ENCODE measurements around the gene UPF1.

UPF1 gene

GRCh38 chr19:18862976-18863842 is 31.4 kb downstream of the UPF1 start:
- H3K4me3 ChIP-seq (ENCODE audit: low read length): no peak overlapping the region
- no peak for TF ChIP-seq CTCF (conservative IDR thresholded peaks at IDR 0.05; ENCODE audit: low read length)
- DNase-seq (ENCODE audit: low read depth): no peak

- DNase-seq (ENCODE audit: low read depth): no peak
- TF ChIP-seq CTCF (conservative IDR thresholded peaks at IDR 0.05; ENCODE audit: low read length): no peak
- no peak overlapping the region for H3K4me3 ChIP-seq (ENCODE audit: low read length)
Observed at GRCh38 chr19:18863843-18864362, 32.1 kb downstream of the UPF1 start.

- DNase-seq (ENCODE audit: low read depth): no peak
- no peak overlapping the region for H3K4me3 ChIP-seq (ENCODE audit: low read length)
- no peak for TF ChIP-seq CTCF (conservative IDR thresholded peaks at IDR 0.05; ENCODE audit: low read length)
Observed at GRCh38 chr19:18865106-18865972, 33.6 kb downstream of the UPF1 start.

- peak; percentile 67 for TF ChIP-seq CTCF (conservative IDR thresholded peaks at IDR 0.05; ENCODE audit: low read length)
- DNase-seq (ENCODE audit: low read depth): peak; percentile 40
Observed at GRCh38 chr19:18865973-18866799, 34.4 kb downstream of the UPF1 start.

GRCh38 chr19:18866800-18867123 is 35.0 kb downstream of the UPF1 start:
- no peak for TF ChIP-seq CTCF (conservative IDR thresholded peaks at IDR 0.05; ENCODE audit: low read length)
- DNase-seq (ENCODE audit: low read depth): no peak
- H3K4me3 ChIP-seq (ENCODE audit: low read length): no peak overlapping the region

More at GRCh38 chr19:18865973-18866799, 34.4 kb downstream of the UPF1 start:
- H3K4me3 ChIP-seq (ENCODE audit: low read length): no peak overlapping the region

GRCh38 chr19:18867199-18867598 is 35.4 kb downstream of the UPF1 start:
- no peak for TF ChIP-seq CTCF (conservative IDR thresholded peaks at IDR 0.05; ENCODE audit: low read length)
- no peak for DNase-seq (ENCODE audit: low read depth)
- no peak overlapping the region for H3K4me3 ChIP-seq (ENCODE audit: low read length)
